A549 (cell line): ENCODE measurements around the gene JDP2. TPM values are rescaled to one million over a fixed set of nuclear protein-coding genes. Genes with fewer than 3 reads are reported as not detected.

Experiments
- ATAC-seq, 2 experiments: fragments of 200-7000 bp in 1 of 2; fragments of >200 bp in 1 of 2; cut with Nextera tagmentation in 1 of 2; cut with Tn5 transposase in 1 of 2; 3 replicates each; pipeline versions ENCODE4 v1.8.0 to v1.9.1; 2018 to 2020; ENCODE audit warnings: mild to moderate bottlenecking in 1 of 2, moderate library complexity in 1 of 2
- CTCF ChIA-PET: fragments of 300-600 bp; sonication (Branson Sonifier 250); formaldehyde crosslinking; extraction: SDS; loops from one replicate; lab custom pipeline; 2021; ENCODE audit warnings: antibody characterized with exemption, inconsistent platforms; lab: Yijun Ruan, JAX
- POLR2A ChIA-PET: fragments of 350-600 bp; formaldehyde crosslinking; extraction: SDS; loops from one replicate; lab custom pipeline; 2021; ENCODE audit warnings: antibody characterized with exemption, inconsistent platforms; lab: Yijun Ruan, JAX
- DNase-seq, 2 experiments: peaks; one replicate each; pipeline versions ENCODE4 v3.0.0 to v3.0.0-alpha.2; 2011 to 2016; ENCODE audit warnings: low read depth in 1 of 2, low spot score in 1 of 2
- FAIRE-seq: peaks from 2 replicates; lab custom pipeline; 2011; peaks lifted over from hg19 to GRCh38; lab: Jason Lieb, UNC
- H3K27ac ChIP-seq, 2 experiments: fragments of >200 bp; sonication (Bioruptor Twin); formaldehyde crosslinking; 3 replicates each; pipeline ENCODE4 v1.5.1; 2016 to 2017
- H3K4me1 ChIP-seq: fragments of >200 bp; sonication (Bioruptor Twin); formaldehyde crosslinking; 3 replicates; pipeline ENCODE4 v1.6.1; 2016
- H3K4me2 ChIP-seq: fragments of >200 bp; sonication (Bioruptor Twin); formaldehyde crosslinking; 3 replicates; pipeline ENCODE4 v1.6.1; 2016
- H3K4me3 ChIP-seq: fragments of >200 bp; sonication (Bioruptor Twin); formaldehyde crosslinking; 3 replicates; pipeline ENCODE4 v1.5.1; 2016
- H3K9me3 ChIP-seq: fragments of >200 bp; sonication (Bioruptor Twin); formaldehyde crosslinking; 3 replicates; pipeline ENCODE4 v1.6.1; 2016
- BHLHE40 ChIP-seq: IDR thresholded peaks from 2 replicates; pipeline ENCODE4 v1.6.1; 2012; ENCODE audit warnings: low read depth, low read length, inconsistent platforms
- CBX8 ChIP-seq: fragments of 200-600 bp; sonication (generic); IDR thresholded peaks from 2 replicates; pipeline ENCODE4 v1.6.1; 2016
- EHMT2 ChIP-seq: fragments of 200-600 bp; sonication (generic); IDR thresholded peaks from 2 replicates; pipeline ENCODE4 v1.6.1; 2016; ENCODE audit warnings: antibody characterized with exemption, low read depth, mild to moderate bottlenecking, moderate library complexity
- ESRRA ChIP-seq: fragments of 150-350 bp; IDR thresholded peaks from 2 replicates; pipeline ENCODE4 v1.6.1; 2014; ENCODE audit warnings: mild to moderate bottlenecking, low read length, borderline replicate concordance
- FOSB ChIP-seq: fragments of 250-450 bp; sonication (Bioruptor Pico); IDR thresholded peaks from 2 replicates; pipeline ENCODE4 v1.5.0; 2020; ENCODE audit warnings: mild to moderate bottlenecking, moderate library complexity
- HDAC2 ChIP-seq: fragments of 200-600 bp; sonication (generic); IDR thresholded peaks from 2 replicates; pipeline ENCODE4 v1.6.1; 2016
- HOXA7 ChIP-seq: fragments of 250-450 bp; sonication (Bioruptor Pico); IDR thresholded peaks from 2 replicates; pipeline ENCODE4 v1.5.0; 2020; ENCODE audit warnings: mild to moderate bottlenecking, moderate library complexity
- HOXB5 ChIP-seq: fragments of 250-450 bp; sonication (Bioruptor Pico); IDR thresholded peaks from 2 replicates; pipeline ENCODE4 v1.5.0; 2020; ENCODE audit warnings: mild to moderate bottlenecking, moderate library complexity
- KDM1A ChIP-seq: fragments of 200-600 bp; sonication (generic); IDR thresholded peaks from 2 replicates; pipeline ENCODE4 v1.6.1; 2016; ENCODE audit warnings: low read depth, mild to moderate bottlenecking
- MAZ ChIP-seq: fragments of 150-350 bp; IDR thresholded peaks from 2 replicates; pipeline ENCODE4 v1.6.1; 2014; ENCODE audit warnings: antibody characterized with exemption, low read depth, low read length, borderline replicate concordance
- NFE2L2 ChIP-seq: fragments of 150-350 bp; conservative IDR thresholded peaks from 2 replicates; pipeline ENCODE4 v1.6.1; 2014; ENCODE audit warnings: low read length
- PHF8 ChIP-seq: fragments of 200-600 bp; sonication (generic); IDR thresholded peaks from 2 replicates; pipeline ENCODE4 v1.6.1; 2016; ENCODE audit warnings: low read depth, mild to moderate bottlenecking, antibody characterized with exemption, moderate library complexity, borderline replicate concordance
- POLR2A ChIP-seq: IDR thresholded peaks from 2 replicates; pipeline ENCODE4 v1.6.1; 2012; ENCODE audit warnings: mild to moderate bottlenecking, low read length
- POLR2AphosphoS2 ChIP-seq: conservative IDR thresholded peaks from 2 replicates; pipeline ENCODE4 v1.6.1; 2012; ENCODE audit warnings: low read length, improper control_type of control experiment, inconsistent platforms
- RAD21 ChIP-seq, 2 experiments: fragments of >200 bp in 1 of 2; sonication (Bioruptor Twin) in 1 of 2; formaldehyde crosslinking in 1 of 2; IDR thresholded peaks in 1 of 2; conservative IDR thresholded peaks in 1 of 2; 2 replicates in 1 of 2; 3 replicates in 1 of 2; pipeline ENCODE4 v1.6.1; 2012 to 2018; ENCODE audit warnings: inconsistent platforms in 1 of 2
- RARB ChIP-seq: fragments of 250-450 bp; sonication (Bioruptor Pico); IDR thresholded peaks from 2 replicates; pipeline ENCODE4 v1.8.0; 2021; ENCODE audit warnings: mild to moderate bottlenecking, moderate library complexity
- RFX5 ChIP-seq: fragments of 450-650 bp; IDR thresholded peaks from 2 replicates; pipeline ENCODE4 v1.7.1; 2014; ENCODE audit warnings: antibody characterized with exemption, mild to moderate bottlenecking, moderate library complexity
- RNF2 ChIP-seq: fragments of 200-600 bp; sonication (generic); IDR thresholded peaks from 2 replicates; pipeline ENCODE4 v1.6.1; 2016; ENCODE audit warnings: low read depth, mild to moderate bottlenecking, antibody characterized with exemption, moderate library complexity, borderline replicate concordance
- TFCP2L1 ChIP-seq: fragments of 250-450 bp; sonication (Bioruptor Pico); IDR thresholded peaks from 2 replicates; pipeline ENCODE4 v1.5.0; 2021; ENCODE audit warnings: mild to moderate bottlenecking
- TP53 ChIP-seq: fragments of 250-450 bp; sonication (Bioruptor Pico); IDR thresholded peaks from 2 replicates; pipeline ENCODE4 v1.5.0; 2021; ENCODE audit warnings: mild to moderate bottlenecking, moderate library complexity
- ZC3H11A ChIP-seq: fragments of 450-650 bp; IDR thresholded peaks from 2 replicates; pipeline ENCODE4 v1.6.1; 2014; ENCODE audit warnings: antibody characterized with exemption, mild to moderate bottlenecking
- WGBS: methylation state at CpG from one replicate; pipeline ENCODE4 v1.1.6; 2017; ENCODE audit errors: missing lambda C conversion rate; 5-methylcytosine and 5-hydroxymethylcytosine counted together
- polyA plus RNA-seq, 4 experiments: library from polyadenylated mRNA; depleted of rRNA in 3 of 4; stranded (reverse); fragments of >200 nt; fragmentation: RNase III in 1 of 4; extraction: RNeasy Plus Mini Kit Qiagen cat#74134 plus additional on column Dnase treatment in 1 of 4; gene quantifications; 2 replicates in 3 of 4; 3 replicates in 1 of 4; pipeline ENCODE4 v1.2.3, GENCODE V29; 2011 to 2017
- TF ChIP-seq, protein P1 (sequence below): IDR thresholded peaks from 2 replicates; pipeline ENCODE4 v1.6.1; 2012
- TF ChIP-seq, protein P2 (sequence below): IDR thresholded peaks from 2 replicates; pipeline ENCODE4 v1.6.1; 2012
- TF ChIP-seq, protein P3 (sequence below): fragments of 150-350 bp; IDR thresholded peaks from 2 replicates; pipeline ENCODE4 v1.6.1; 2014; ENCODE audit warnings: low read depth, mild to moderate bottlenecking, low read length
- TF ChIP-seq, protein P4 (sequence below): fragments of 450-650 bp; IDR thresholded peaks from 2 replicates; pipeline ENCODE4 v1.6.1; 2014; ENCODE audit warnings: antibody characterized with exemption
- TF ChIP-seq, protein P5 (sequence below): fragments of 200-600 bp; sonication (generic); IDR thresholded peaks from 2 replicates; pipeline ENCODE4 v1.6.1; 2016; ENCODE audit warnings: antibody characterized with exemption, mild to moderate bottlenecking, moderate library complexity
- TF ChIP-seq, protein P6 (sequence below): fragments of >200 bp; sonication (Bioruptor Twin); formaldehyde crosslinking; IDR thresholded peaks from 2 replicates; pipeline ENCODE4 v1.6.1; 2016
- TF ChIP-seq, protein P7 (sequence below): fragments of >200 bp; sonication (Bioruptor Twin); formaldehyde crosslinking; IDR thresholded peaks from 3 replicates; pipeline ENCODE4 v1.5.1; 2016

JDP2 gene
- polyA plus RNA-seq, 2 of the 4 experiments (the other 2 are of a cell fraction), result 22.4 to 31.2 TPM

DNA sequence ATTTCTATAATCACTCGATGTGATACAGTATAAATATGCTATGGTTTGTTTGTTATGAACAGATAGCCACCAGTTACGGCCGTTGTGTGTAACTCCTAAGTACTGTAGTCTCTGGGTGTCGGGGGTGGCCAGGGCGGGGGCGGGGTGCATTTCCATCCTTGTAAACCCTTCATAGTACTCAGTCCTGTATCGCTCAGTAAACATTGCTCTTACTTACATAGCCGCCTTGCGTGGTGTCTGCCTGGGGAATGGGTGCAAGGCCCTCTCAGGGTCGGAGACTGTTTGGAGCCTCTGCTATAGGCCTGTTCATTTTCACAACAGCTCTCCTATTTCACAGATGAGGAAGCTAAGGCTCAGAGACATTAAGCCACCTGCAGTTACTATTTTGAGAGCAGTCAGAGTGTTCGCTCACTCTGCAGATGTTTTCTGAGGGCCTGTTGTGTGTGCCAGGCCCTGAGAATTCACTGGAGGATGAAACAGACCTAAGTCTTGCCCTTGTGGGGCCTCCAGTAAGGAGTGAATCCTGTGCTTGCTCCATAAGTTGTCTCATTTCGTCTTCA lies 42.5 kb downstream of the JDP2 start:
- 84% methylated on average over 12 of the region's 12 CpGs for WGBS
- TF ChIP-seq TP53 (CRISPR knock-in tag), result no peak
- no peak for TF ChIP-seq KDM1A
- TF ChIP-seq, protein P1, sequence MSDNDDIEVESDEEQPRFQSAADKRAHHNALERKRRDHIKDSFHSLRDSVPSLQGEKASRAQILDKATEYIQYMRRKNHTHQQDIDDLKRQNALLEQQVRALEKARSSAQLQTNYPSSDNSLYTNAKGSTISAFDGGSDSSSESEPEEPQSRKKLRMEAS, result no peak
- no peak for TF ChIP-seq MAZ
- no peak for TF ChIP-seq BHLHE40
- no peak for TF ChIP-seq RFX5
- no peak for TF ChIP-seq RARB
- TF ChIP-seq HOXA7 (CRISPR knock-in tag), result no peak
- TF ChIP-seq EHMT2, result no peak
- TF ChIP-seq, protein P2, sequence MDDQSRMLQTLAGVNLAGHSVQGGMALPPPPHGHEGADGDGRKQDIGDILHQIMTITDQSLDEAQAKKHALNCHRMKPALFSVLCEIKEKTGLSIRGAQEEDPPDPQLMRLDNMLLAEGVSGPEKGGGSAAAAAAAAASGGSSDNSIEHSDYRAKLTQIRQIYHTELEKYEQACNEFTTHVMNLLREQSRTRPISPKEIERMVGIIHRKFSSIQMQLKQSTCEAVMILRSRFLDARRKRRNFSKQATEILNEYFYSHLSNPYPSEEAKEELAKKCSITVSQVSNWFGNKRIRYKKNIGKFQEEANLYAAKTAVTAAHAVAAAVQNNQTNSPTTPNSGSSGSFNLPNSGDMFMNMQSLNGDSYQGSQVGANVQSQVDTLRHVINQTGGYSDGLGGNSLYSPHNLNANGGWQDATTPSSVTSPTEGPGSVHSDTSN, result no peak
- TF ChIP-seq PHF8, result no peak
- TF ChIP-seq, protein P3, sequence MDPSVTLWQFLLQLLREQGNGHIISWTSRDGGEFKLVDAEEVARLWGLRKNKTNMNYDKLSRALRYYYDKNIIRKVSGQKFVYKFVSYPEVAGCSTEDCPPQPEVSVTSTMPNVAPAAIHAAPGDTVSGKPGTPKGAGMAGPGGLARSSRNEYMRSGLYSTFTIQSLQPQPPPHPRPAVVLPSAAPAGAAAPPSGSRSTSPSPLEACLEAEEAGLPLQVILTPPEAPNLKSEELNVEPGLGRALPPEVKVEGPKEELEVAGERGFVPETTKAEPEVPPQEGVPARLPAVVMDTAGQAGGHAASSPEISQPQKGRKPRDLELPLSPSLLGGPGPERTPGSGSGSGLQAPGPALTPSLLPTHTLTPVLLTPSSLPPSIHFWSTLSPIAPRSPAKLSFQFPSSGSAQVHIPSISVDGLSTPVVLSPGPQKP, result no peak
- TF ChIP-seq TFCP2L1, result no peak
- TF ChIP-seq RAD21 (conservative IDR thresholded peaks at IDR 0.05 in 1 of 2, IDR thresholded peaks at IDR 0.05 in 1 of 2), result no peak
- no peak for TF ChIP-seq FOSB (CRISPR knock-in tag)
- TF ChIP-seq ESRRA, result no peak
- TF ChIP-seq CBX8, result no peak
- H3K27ac ChIP-seq, result no peak overlapping the region
- no peaks in the 10 kb centered on the region for H3K4me1 ChIP-seq
- no peak overlapping the region for H3K4me3 ChIP-seq
- no peak for FAIRE-seq
- ChIA-PET POLR2A (no interaction called here), CTCF (interaction anchor here (0.6 to 2.0 kb wide), 6 partner anchors 10 to 162 kb away, joined by 3 to 13 read pairs (median 4); no protein-coding TSS in a partner anchor)
- no peak overlapping the region for H3K4me2 ChIP-seq
- ATAC-seq, result no peak
- DNase-seq, result no peak
- no peaks in the 10 kb centered on the region for H3K9me3 ChIP-seq

DNA sequence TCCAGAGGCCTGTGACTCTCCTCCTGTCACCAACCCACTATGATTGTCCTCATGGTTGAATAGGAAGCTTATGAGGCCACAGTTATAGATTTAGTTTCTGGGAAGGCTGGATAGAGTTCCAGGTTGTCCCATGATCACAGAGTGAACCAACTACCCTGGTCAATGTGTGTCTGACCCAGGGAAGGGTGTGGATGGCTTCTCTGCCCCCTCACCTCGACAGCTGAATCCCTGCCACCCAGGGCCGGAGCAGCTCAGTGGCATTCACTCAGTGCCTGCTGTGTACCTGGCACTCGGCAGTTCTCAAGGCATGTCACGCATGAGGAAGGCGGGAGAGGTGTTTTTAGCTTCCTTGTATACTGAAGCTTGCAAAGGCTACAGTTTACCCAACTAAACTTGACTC lies 43.2 kb downstream of the JDP2 start:
- H3K4me1 ChIP-seq, result no peaks in the 10 kb centered on the region
- ATAC-seq, result no peak
- ChIA-PET CTCF (interaction anchor here (0.6 to 2.6 kb wide), 6 partner anchors 9 to 331 kb away, joined by 3 to 13 read pairs (median 5); no protein-coding TSS in a partner anchor), POLR2A (no interaction called here)
- 93% methylated on average over 5 of the region's 5 CpGs for WGBS
- DNase-seq, result no peak
- no peak overlapping the region for H3K4me3 ChIP-seq
- H3K27ac ChIP-seq, result no peak overlapping the region
- H3K9me3 ChIP-seq, result no peaks in the 10 kb centered on the region
- FAIRE-seq, result no peak
- no peak overlapping the region for H3K4me2 ChIP-seq
- TF ChIP-seq POLR2AphosphoS2 (no peak), RNF2 (no peak), ZC3H11A (no peak), HOXB5 (no peak), HDAC2 (no peak), POLR2A (no peak), FOSB (CRISPR knock-in tag) (no peak), NFE2L2 (no peak), MAZ (no peak)
- TF ChIP-seq, protein P4, sequence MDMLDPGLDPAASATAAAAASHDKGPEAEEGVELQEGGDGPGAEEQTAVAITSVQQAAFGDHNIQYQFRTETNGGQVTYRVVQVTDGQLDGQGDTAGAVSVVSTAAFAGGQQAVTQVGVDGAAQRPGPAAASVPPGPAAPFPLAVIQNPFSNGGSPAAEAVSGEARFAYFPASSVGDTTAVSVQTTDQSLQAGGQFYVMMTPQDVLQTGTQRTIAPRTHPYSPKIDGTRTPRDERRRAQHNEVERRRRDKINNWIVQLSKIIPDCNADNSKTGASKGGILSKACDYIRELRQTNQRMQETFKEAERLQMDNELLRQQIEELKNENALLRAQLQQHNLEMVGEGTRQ, result no peak
- TF ChIP-seq, protein P5, sequence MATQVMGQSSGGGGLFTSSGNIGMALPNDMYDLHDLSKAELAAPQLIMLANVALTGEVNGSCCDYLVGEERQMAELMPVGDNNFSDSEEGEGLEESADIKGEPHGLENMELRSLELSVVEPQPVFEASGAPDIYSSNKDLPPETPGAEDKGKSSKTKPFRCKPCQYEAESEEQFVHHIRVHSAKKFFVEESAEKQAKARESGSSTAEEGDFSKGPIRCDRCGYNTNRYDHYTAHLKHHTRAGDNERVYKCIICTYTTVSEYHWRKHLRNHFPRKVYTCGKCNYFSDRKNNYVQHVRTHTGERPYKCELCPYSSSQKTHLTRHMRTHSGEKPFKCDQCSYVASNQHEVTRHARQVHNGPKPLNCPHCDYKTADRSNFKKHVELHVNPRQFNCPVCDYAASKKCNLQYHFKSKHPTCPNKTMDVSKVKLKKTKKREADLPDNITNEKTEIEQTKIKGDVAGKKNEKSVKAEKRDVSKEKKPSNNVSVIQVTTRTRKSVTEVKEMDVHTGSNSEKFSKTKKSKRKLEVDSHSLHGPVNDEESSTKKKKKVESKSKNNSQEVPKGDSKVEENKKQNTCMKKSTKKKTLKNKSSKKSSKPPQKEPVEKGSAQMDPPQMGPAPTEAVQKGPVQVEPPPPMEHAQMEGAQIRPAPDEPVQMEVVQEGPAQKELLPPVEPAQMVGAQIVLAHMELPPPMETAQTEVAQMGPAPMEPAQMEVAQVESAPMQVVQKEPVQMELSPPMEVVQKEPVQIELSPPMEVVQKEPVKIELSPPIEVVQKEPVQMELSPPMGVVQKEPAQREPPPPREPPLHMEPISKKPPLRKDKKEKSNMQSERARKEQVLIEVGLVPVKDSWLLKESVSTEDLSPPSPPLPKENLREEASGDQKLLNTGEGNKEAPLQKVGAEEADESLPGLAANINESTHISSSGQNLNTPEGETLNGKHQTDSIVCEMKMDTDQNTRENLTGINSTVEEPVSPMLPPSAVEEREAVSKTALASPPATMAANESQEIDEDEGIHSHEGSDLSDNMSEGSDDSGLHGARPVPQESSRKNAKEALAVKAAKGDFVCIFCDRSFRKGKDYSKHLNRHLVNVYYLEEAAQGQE, result no peak
- TF ChIP-seq, protein P6, sequence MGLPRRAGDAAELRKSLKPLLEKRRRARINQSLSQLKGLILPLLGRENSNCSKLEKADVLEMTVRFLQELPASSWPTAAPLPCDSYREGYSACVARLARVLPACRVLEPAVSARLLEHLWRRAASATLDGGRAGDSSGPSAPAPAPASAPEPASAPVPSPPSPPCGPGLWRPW, result no peak
- TF ChIP-seq, protein P7, sequence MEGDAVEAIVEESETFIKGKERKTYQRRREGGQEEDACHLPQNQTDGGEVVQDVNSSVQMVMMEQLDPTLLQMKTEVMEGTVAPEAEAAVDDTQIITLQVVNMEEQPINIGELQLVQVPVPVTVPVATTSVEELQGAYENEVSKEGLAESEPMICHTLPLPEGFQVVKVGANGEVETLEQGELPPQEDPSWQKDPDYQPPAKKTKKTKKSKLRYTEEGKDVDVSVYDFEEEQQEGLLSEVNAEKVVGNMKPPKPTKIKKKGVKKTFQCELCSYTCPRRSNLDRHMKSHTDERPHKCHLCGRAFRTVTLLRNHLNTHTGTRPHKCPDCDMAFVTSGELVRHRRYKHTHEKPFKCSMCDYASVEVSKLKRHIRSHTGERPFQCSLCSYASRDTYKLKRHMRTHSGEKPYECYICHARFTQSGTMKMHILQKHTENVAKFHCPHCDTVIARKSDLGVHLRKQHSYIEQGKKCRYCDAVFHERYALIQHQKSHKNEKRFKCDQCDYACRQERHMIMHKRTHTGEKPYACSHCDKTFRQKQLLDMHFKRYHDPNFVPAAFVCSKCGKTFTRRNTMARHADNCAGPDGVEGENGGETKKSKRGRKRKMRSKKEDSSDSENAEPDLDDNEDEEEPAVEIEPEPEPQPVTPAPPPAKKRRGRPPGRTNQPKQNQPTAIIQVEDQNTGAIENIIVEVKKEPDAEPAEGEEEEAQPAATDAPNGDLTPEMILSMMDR, result no peak
